Breast epithelium (tissue), 3 donors: Measurements from ENCODE around the gene DYNC1H1.

Experiments used
- POLR2A ChIP-seq: fragments of 450-650 bp; IDR thresholded peaks from one replicate; pipeline ENCODE4 v1.6.1; 2016; ENCODE audit warnings: antibody characterized with exemption, mild to moderate bottlenecking, moderate library complexity
- TF ChIP-seq, protein P1 (sequence below), 3 donors: fragments of 450-650 bp; IDR thresholded peaks; one replicate each; pipeline ENCODE4 v1.5.1; 2016 to 2017; ENCODE audit warnings: antibody characterized with exemption in 3 of 3, mild to moderate bottlenecking in 3 of 3, moderate library complexity in 3 of 3

DNA sequence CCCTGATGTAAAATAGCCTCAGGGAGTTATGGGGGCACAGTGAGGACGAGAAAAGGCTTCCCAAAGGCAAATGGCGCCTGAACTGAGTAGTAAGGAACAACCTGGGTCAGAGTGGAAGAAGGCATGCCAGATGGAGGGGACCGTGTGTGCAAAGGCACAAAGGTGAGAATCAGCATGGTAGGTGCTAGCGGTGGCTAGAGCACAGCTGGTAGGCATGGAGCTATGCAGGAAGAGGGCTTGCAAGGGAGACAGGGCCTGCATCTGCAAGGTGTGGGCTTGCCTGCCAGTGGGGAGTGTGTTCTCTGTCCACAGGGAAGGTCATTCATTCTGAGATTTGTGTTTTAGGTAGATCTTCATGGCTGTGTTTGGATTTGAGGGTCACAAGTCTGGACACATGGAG is 141.0 kb downstream of the DYNC1H1 start:
- no peak for TF ChIP-seq POLR2A
- TF ChIP-seq, protein P1, sequence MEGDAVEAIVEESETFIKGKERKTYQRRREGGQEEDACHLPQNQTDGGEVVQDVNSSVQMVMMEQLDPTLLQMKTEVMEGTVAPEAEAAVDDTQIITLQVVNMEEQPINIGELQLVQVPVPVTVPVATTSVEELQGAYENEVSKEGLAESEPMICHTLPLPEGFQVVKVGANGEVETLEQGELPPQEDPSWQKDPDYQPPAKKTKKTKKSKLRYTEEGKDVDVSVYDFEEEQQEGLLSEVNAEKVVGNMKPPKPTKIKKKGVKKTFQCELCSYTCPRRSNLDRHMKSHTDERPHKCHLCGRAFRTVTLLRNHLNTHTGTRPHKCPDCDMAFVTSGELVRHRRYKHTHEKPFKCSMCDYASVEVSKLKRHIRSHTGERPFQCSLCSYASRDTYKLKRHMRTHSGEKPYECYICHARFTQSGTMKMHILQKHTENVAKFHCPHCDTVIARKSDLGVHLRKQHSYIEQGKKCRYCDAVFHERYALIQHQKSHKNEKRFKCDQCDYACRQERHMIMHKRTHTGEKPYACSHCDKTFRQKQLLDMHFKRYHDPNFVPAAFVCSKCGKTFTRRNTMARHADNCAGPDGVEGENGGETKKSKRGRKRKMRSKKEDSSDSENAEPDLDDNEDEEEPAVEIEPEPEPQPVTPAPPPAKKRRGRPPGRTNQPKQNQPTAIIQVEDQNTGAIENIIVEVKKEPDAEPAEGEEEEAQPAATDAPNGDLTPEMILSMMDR (IDR thresholded peaks at IDR 0.05): no peak
